Natural killer cell (primary cell): Measurements from ENCODE around the gene COL27A1. TPM values are rescaled to one million over a fixed set of nuclear protein-coding genes. Genes with fewer than 3 reads are reported as not detected.

ENCODE experiments used
- ATAC-seq, 3 donors: fragments of 150-1000 bp in 2 of 3; fragments of 200-7000 bp in 1 of 3; cut with Tn5 transposase; 1 replicate in 1 of 3; 2 replicates in 2 of 3; pipeline ENCODE4 v1.10.0; 2021; ENCODE audit warnings: mild to moderate bottlenecking in 2 of 3, moderate library complexity in 2 of 3
- DNase-seq, 2 donors: peaks; one replicate each; pipeline versions ENCODE4 v3.0.0 to v3.0.0-alpha.2; 2013 to 2021; ENCODE audit warnings: mixed read lengths in 1 of 2
- H3K27ac ChIP-seq: one replicate; pipeline ENCODE4 v1.5.1; 2013; ENCODE audit warnings: mild to moderate bottlenecking, low read length
- H3K27me3 ChIP-seq: one replicate; pipeline ENCODE4 v1.6.1; 2013; ENCODE audit warnings: low read length; ENCODE audit not compliant: control insufficient read depth, insufficient read depth
- H3K36me3 ChIP-seq: one replicate; pipeline ENCODE4 v1.6.1; 2013; ENCODE audit warnings: low read length; ENCODE audit not compliant: control insufficient read depth, insufficient read depth
- H3K4me1 ChIP-seq: one replicate; pipeline ENCODE4 v1.6.1; 2013; ENCODE audit warnings: low read length; ENCODE audit not compliant: control insufficient read depth, insufficient read depth
- H3K4me3 ChIP-seq: one replicate; pipeline ENCODE4 v1.5.1; 2013; ENCODE audit warnings: low read length
- H3K9me3 ChIP-seq: one replicate; pipeline ENCODE4 v1.6.1; 2013; ENCODE audit warnings: low read length; ENCODE audit not compliant: control insufficient read depth, insufficient read depth
- H3K27ac Mint-ChIP-seq, 2 donors: one replicate each; pipeline ENCODE4 v1.8.0; 2022; ENCODE audit warnings: mild to moderate bottlenecking in 2 of 2, mixed read lengths in 2 of 2, moderate library complexity in 1 of 2
- H3K27me3 Mint-ChIP-seq, 2 donors: one replicate each; pipeline ENCODE4 v1.8.0; 2022; ENCODE audit warnings: low read depth in 2 of 2, mixed read lengths in 2 of 2
- H3K36me3 Mint-ChIP-seq: one replicate; pipeline ENCODE4 v1.8.0; 2022; ENCODE audit warnings: mixed read lengths
- H3K4me1 Mint-ChIP-seq, 2 donors: one replicate each; pipeline ENCODE4 v1.8.0; 2022; ENCODE audit warnings: mixed read lengths in 2 of 2
- H3K4me3 Mint-ChIP-seq: one replicate; pipeline ENCODE4 v1.8.0; 2022; ENCODE audit warnings: mild to moderate bottlenecking, moderate library complexity, mixed read lengths
- H3K9me3 Mint-ChIP-seq, 2 donors: one replicate each; pipeline ENCODE4 v1.8.0; 2022; ENCODE audit warnings: mixed read lengths in 2 of 2
- CTCF ChIP-seq: fragments of 200-600 bp; IDR thresholded peaks from one replicate; pipeline ENCODE4 v1.8.0; 2022; ENCODE audit warnings: antibody characterized with exemption
- WGBS: methylation state at CpG from one replicate; pipeline ENCODE4 v1.1.7; 2013; ENCODE audit warnings: missing lambda C conversion rate; ENCODE audit not compliant: insufficient coverage; 5-methylcytosine and 5-hydroxymethylcytosine counted together
- intact Hi-C: fragments of 100-400 bp; cut with micrococcal nuclease; formaldehyde crosslinking; loops from one replicate; pipeline ENCODE4 v1.14.2; 2022
- total RNA-seq, 4 donors: library from RNA; stranded (reverse); fragments of 120-200 nt in 1 of 4; gene quantifications; one replicate each; pipeline versions ENCODE4 v1.2.3 to v1.2.4, GENCODE V29; 2013 to 2022

COL27A1 gene
- total RNA-seq, 3 donors from 2014 or later (not counting 1 experiment from before 2014, with no cell fraction given), result not detected

- Histone ChIP-seq H3K27me3 (no peaks in the 10 kb centered on the region), H3K27ac (no peak overlapping the region), H3K9me3 (no peaks in the 10 kb centered on the region), H3K4me3 (no peak overlapping the region), H3K36me3 (no peaks in the 10 kb centered on the region), H3K4me1 (no peaks in the 10 kb centered on the region)
- no peak overlapping the region for H3K27ac Mint-ChIP-seq
- H3K9me3 Mint-ChIP-seq, result no peaks in the 10 kb centered on the region
- no peaks in the 10 kb centered on the region for H3K36me3 Mint-ChIP-seq
- no peak for TF ChIP-seq CTCF
- no peaks in the 10 kb centered on the region for H3K4me1 Mint-ChIP-seq
- DNase-seq (no peak), ATAC-seq (no peak)
- intact Hi-C loops, result no loop called here
- H3K4me3 Mint-ChIP-seq, result no peak overlapping the region
- peaks cover 0 to 9% of the 10 kb centered on the region in 2 donors for H3K27me3 Mint-ChIP-seq
- 83% methylated on average over 8 of the region's 9 CpGs for WGBS
Measured at GRCh38 chr9:114181607-114182409, 26.5 kb downstream of the COL27A1 start.

- H3K4me3 Mint-ChIP-seq, result no peak overlapping the region
- no peaks in the 10 kb centered on the region for H3K4me1 ChIP-seq
- no peaks in the 10 kb centered on the region for H3K36me3 Mint-ChIP-seq
- H3K4me3 ChIP-seq, result no peak overlapping the region
- no peaks in the 10 kb centered on the region for H3K36me3 ChIP-seq
- WGBS, result 77% methylated on average over 6 of the region's 6 CpGs
- intact Hi-C loops, result no loop called here
- H3K27ac Mint-ChIP-seq, result no peak overlapping the region
- H3K27me3 ChIP-seq, result no peaks in the 10 kb centered on the region
- no peaks in the 10 kb centered on the region for H3K9me3 Mint-ChIP-seq
- no peak for ATAC-seq
- H3K9me3 ChIP-seq, result no peaks in the 10 kb centered on the region
- no peak overlapping the region for H3K27ac ChIP-seq
- H3K4me1 Mint-ChIP-seq, result no peaks in the 10 kb centered on the region
- no peak for TF ChIP-seq CTCF
- peaks cover 0 to 6% of the 10 kb centered on the region in 2 donors for H3K27me3 Mint-ChIP-seq
- no peak for DNase-seq
Measured at GRCh38 chr9:114183006-114183405, 27.7 kb downstream of the COL27A1 start.

GRCh38 chr9:114184071-114184470, 28.7 kb downstream of the COL27A1 start:
- H3K4me3 ChIP-seq, result no peak overlapping the region
- H3K4me1 ChIP-seq, result no peaks in the 10 kb centered on the region
- TF ChIP-seq CTCF, result no peak
- H3K9me3 ChIP-seq, result no peaks in the 10 kb centered on the region
- intact Hi-C loops, result no loop called here
- H3K27me3 ChIP-seq, result no peaks in the 10 kb centered on the region
- no peaks in the 10 kb centered on the region for H3K4me1 Mint-ChIP-seq
- H3K36me3 ChIP-seq, result no peaks in the 10 kb centered on the region
- no peak overlapping the region for H3K4me3 Mint-ChIP-seq
- no peaks in the 10 kb centered on the region for H3K36me3 Mint-ChIP-seq
- ATAC-seq (no peak), DNase-seq (no peak)
- H3K27me3 Mint-ChIP-seq, result peaks cover 0 to 6% of the 10 kb centered on the region in 2 donors
- 75% methylated on average over 3 of the region's 3 CpGs for WGBS
- no peaks in the 10 kb centered on the region for H3K9me3 Mint-ChIP-seq
- H3K27ac ChIP-seq, result no peak overlapping the region
- no peak overlapping the region for H3K27ac Mint-ChIP-seq

DNA sequence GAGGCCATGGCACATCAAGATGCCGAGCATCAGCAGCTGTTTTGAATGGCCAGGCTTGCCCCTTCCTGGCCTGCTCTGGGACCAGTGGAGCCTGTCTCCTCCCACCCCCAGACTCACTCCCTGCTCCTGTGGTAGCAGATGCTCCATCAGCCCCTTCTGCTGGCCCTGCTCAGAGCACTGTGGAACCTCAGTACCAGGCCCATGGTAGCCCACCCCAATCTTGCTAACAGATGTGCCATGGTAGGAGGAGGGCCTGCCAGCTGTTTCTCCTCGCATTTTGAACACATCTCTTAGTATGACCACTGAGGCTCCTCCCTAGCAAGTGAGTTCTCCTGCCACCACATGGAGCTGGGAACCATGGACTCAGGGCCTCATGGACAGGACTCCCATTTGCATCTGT, 29.5 kb downstream of the COL27A1 start:
- Mint-ChIP-seq H3K9me3 (no peaks in the 10 kb centered on the region), H3K4me1 (no peaks in the 10 kb centered on the region), H3K4me3 (no peak overlapping the region), H3K36me3 (no peaks in the 10 kb centered on the region), H3K27me3 (peaks cover 0 to 2% of the 10 kb centered on the region in 2 donors), H3K27ac (no peak overlapping the region)
- Histone ChIP-seq H3K9me3 (peaks cover under 1% of the 10 kb centered on the region), H3K4me3 (no peak overlapping the region), H3K27me3 (no peaks in the 10 kb centered on the region), H3K4me1 (no peaks in the 10 kb centered on the region), H3K27ac (no peak overlapping the region), H3K36me3 (no peaks in the 10 kb centered on the region)
- WGBS, result 86% methylated on average over 2 of the region's 2 CpGs
- TF ChIP-seq CTCF, result no peak
- ATAC-seq (no peak), DNase-seq (no peak)
- intact Hi-C loops, result no loop called here
